Activated naive CD8-positive, alpha-beta T cell treated with anti-CD3 and anti-CD28 coated beads, Interleukin-2, amount 50 U/mL, for 16 hours (primary cell): ENCODE data around the gene PPEF1.
"Not testable (repeated sequence)": the region's sequence is repeated elsewhere in the genome, so short reads cannot be mapped to it uniquely, and the experiment has no call there.

Source experiments
- DNase-seq: peaks from one replicate; pipeline ENCODE4 v3.0.0-alpha.2; 2020; ENCODE audit warnings: low read depth, low spot score

The PPEF1 gene

DNA sequence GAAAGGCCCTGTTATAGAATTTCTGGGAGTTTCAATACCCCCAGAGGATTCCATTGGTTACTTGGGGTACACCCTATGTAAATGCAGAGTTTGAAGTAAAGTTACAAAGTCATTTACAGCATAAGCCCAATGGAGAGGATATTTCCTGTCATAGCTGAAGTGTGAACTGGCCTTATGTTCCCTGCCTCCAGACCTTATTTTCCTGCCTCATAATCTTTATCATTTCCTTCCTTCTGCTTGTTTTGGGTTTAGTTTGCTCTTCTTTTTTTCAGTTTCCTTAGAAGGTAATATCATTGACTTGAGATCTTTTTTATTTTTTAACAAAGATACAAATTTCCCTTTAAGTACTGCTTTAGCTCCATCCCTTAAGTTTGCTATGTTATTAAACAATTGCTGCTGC lies 85.4 kb downstream of the PPEF1 start:
- no peak for DNase-seq

DNA sequence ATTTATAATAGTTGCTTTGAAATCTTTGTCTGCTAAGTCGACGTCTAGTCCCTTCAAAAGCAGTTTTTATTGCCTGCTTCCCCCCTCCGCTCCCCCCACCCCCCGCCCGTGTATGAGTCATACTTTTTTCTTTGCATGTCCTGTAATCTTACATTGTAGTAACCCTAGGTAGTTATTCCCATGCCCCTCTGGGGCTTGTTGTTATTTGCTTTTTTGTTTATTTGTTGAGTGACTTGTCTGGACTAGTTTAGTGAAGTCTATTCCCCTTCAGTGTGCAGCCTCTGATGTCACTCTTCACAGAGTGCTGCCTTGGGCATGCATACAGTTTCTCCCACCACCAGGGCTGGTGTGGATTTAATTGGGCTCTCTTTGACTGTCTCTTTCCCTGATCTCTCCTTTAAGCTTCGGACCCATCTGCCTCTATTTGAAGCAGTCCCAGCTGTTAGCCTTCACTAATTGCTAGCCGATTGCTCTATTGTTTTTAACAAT lies 86.2 kb downstream of the PPEF1 start:
- no peak for DNase-seq

DNA sequence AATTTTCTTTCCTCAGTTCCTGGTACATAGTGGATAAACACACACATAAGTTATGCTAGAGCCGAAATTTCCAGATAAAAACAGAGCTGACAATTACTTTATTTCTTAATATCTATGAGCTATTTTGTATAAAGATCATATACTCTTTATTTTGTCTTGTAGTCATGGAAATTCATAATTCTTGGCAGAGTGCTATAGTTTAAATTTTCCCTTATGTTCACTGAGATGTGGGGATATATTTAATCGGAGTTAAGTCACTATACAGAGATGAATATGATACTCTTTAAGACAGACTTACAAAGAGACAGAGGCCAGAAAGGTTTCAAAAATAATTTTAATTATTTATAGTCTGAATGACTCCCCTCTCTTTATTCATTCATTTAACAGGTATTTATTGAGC lies 89.7 kb downstream of the PPEF1 start:
- no peak for DNase-seq

DNA sequence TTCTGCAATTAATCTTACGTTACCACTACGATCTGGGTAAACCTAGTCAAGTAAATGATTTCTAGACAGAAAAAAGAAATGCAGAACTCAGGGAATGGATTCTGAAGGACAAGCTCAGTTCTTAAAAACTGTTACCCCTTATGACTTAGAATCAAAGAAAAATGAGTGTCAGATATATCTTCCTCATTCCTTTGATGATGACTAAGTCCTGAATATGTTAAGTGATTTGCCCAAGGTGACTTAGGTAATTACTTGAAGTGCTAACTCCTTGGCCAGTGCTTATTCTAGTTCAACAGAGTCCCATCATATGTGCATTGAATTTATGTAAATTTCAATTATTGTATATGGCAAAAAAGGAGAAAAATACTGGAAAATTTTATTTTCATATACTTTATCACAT lies 92.5 kb downstream of the PPEF1 start:
- no peak for DNase-seq

DNA sequence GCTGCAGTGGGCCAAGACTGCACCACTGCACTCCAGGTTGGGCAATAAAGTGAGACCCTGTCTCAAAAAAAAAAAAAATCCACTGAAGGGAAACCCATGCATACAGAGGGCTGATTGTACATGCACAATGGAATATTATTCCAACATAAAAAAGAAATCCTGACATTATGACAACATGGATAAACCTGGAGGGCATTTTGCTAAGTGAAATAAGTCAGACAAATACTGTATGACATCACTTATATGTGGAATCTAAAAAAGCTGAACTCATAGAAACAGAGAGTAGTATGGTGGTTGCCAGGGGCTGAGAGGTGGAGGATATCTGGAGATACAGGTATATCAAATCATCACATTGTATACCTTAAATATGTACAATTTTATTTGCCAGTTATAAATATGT lies 102.2 kb downstream of the PPEF1 start:
- no peak for DNase-seq

DNA sequence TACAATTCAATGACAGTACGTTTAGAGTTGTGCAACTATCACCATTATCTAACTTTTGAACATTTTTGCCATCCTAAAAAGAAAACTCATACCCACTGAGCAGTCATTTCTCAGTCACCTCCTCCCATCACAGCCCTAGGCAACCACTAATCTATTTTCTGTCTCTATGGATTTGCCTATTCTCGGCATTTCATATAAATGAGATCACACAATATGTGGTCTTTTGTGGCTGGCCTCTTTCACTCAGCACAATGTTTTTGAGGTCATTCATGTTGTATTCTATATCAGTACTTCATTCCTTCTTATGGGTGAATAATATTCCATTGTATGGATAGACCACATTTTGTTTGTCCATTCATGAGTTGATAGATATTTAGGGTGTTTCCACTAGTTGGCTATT lies 103.0 kb downstream of the PPEF1 start:
- no peak for DNase-seq

DNA sequence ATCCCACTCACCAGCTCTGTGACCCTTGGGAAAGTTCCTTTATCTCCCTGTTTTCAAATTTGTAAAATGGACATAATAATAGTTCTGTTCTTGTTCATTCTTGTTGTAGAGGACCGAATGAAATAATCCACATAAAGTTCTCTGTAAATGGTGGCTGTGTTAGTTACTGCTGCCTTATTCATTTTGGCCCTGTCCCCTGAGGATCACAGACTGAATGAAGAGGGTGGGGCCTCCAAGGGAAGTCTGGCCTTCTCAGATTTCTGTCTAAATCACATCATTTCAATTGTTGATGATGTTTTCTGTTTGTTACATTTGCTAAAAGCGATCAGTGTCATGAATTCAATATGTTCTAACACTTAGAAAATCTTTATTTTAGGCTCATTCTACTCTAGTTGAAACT lies 117.9 kb downstream of the PPEF1 start:
- no peak for DNase-seq

DNA sequence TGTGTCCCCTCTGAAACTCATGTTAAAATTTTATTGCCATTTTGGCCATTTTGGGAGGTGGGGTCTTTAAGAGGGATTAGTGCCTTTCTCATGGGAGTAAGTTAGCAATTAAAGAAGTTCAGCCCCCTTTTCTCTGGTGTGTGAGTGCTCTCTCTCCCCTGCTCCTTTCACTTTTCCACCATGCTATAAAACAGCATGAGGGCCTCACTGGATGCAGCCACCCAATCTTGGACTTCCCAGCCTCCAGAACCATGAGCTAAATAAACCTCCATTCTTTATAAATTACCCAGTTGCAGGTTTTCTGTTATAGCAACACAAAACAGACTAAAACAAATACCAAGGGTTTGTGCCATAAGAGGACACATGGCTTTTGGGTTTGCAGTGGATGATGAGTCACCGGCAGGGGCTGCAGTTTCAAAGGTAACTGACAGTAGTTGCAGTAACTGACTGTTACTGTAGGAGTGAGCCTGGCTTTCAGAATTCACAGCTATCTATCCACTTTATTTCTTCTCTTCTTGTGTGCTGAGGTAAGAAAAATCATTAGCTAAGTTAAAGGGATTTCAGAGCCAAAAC lies 121.5 kb downstream of the PPEF1 start:
- DNase-seq = no peak

DNA sequence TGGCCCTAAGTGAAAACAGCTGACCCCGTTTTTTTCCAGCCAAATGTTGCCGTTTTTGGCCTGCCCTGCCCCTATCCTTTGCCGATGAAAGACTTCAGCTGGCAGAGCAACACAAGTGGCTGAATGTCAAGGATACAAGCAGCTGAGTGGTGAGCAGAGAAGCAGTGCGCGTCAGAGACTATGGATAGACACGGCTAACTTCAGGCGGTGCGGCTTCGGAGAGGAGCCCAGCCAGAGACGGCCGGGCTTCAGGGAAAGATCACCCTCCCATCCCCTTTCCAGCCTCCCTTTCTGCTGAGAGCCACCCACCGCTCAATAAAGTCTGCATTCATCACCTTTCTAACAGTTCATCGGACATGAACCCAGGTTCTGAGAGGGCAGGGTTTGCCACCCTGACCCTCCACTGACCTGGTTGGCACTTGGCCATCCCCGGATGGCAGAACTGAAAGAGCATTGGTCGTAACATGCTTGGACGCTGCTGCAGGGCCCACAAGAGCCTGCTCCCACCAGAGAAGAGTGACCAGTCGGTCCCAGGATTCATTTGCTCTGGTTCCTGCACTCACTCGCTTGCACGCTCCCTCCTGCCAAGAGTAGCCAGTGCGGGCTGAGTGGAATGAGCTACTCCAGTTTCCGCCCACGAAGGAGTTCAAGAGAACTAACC lies 125.8 kb downstream of the PPEF1 start:
- DNase-seq = no peak

DNA sequence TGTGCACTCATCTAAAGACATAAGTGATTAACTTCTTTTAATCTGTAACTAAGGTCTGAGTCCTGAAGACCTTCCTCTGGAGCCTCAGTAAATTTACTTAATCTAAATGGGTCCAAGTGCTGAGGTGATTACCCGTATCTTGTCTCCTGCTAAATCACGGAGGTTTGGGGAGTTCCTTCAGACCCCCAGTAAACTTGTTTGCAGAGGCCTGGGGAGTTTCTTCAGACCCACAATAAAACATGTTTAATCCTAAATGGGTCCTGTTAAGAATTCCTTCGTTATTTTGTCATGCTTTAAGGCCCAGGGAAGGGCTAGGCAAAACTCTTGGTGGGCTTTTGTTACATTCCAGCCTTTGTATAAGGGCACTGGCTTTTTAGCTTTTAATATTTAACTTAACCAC lies 140.5 kb downstream of the PPEF1 start:
- DNase-seq = not testable (repeated sequence)

DNA sequence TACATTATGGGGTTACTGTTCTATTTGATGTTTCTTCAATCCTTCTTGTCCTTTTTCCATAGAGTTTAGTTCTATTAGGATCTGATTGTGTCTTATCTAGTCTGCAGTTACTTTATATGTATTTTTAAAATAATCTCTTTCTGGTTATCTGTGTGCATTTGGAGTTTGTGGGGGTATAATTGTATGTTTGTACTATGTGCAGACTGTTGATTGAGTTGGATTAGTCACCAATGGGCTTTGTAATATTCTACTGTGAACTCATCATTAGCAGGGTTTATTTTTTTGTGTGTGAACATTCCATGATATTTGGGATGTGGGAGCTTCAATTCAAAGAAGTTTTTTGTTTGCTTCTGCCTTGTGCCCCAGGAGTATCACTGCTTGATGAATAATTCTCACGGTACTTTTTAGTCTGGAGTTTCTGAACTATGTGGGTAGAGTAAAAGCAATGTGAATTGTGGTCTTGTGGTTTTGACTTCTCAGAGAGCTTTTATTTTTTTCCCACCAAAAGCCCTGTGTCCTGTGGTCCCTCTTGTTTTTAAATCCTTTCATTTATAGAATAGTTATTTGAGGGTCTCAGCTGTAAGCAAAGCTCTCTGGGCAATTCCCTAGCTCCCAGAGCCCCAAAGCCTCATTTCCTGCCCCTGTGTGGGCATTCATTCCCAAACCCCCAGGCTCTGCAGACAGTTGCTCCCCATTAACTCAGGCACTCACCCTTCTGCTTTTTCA lies 148.6 kb downstream of the PPEF1 start:
- DNase-seq = no peak

DNA sequence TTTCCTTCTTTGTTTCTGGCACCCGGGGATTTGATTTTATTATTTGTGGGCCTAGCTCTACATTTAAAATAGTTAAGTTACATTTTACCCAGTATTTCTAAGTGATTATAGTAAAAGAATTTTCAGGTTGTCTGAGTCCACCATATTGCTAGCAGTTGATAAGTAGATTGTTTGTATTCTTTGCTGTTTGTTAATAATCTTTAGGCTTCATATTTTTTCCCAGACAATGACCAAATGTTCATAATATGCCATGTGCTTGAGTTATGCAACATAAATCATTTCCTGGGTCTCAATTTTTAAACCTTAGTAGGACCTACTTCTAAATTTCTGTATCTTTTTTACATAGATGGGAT lies 149.2 kb downstream of the PPEF1 start:
- DNase-seq = no peak

DNA sequence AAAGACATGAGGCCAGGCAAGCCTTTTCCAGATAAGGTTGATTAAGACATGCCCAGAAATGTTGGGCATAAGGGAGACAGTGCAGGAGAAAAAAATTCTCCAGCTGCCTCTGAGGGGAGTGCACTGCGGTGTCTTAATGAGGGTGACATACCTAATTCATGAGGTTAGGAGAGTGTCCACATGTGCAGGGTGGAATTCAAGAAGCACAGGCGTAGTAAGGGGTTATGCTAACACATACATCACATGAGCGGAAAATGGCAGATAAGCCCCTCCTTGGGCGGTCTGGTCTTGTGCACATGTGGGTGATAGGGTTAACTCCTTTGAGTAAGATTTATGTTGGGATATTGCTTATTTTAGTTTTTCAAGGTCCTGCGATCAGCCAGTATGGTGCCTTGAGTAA lies 154.1 kb downstream of the PPEF1 start:
- DNase-seq = no peak

DNA sequence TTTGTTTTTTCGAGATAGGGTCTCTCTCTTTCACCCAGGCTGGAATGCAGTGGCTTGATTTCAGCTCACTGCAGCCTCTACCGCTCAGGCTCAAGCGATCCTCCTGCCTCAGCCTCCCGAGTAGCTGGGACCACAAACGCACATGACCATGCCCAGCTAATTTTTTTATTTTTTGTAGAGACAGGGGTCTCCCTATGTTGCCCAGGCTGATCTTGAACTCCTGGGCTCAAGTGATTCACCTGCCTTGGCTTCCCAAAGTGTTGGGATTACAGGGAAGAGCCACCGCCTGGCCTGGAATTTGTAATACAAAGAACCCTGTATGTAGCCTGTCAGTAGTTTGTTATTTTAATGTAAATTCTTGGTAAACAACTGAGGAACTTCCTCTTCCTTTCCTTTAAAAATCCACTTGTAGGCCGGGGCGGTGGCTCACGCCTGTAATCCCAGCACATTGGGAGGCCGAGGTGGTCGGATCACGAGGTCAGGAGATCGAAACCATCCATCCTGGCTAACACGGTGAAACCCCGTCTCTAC lies 157.0 kb downstream of the PPEF1 start:
- no peak for DNase-seq

DNA sequence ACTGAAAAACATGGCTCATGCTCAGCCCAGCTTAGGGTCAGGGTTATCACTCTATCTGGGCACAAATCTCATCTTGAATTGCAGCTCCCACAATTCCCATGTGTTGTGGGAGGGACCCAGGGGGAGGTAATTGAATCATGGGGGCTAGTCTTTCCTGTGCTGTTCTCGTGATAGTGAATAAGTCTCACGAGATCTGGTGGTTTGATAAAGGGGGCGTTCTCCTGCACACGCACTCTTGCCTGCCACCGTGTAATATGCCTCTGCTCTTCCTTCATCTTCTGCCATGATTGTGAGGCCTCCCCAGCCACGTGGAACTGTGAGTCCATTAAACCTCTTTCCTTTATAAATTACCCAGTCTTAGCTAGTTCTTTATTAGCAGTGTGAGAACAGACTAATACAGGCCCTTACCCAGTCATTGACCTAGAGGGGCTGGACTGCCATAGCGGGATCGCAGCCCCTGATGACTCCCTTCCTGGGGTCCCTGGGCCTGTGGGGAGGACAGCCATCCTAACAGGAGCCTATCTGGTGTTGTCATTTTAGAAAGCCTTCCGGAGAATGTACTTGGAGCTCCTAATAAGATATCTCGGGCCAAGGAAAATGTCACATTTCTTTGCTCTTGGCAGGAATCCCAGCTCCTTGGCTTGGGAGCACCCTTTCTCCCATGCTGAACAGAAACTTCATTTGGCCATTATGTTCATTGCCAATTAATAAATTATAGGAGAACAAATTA lies 163.9 kb downstream of the PPEF1 start:
- no peak for DNase-seq

DNA sequence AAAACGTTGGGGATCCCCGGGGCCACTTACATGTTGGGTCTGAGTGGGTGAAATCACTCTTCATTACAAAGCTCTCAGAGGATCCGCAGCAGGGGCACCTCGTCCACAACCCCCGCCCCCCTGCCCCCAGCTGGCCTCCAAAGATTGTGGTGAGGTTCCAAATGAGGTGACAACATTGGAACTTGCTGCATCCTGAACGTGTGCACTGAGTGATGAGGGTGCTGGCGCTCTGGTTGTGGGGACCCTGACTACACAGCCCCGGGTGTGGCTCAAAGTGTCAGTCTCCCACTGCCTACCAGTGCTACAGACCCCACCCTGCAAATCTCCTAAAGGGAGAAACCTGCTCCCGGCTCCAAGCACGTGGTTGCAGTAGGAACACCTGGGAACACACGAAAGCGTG lies 164.5 kb downstream of the PPEF1 start:
- no peak for DNase-seq

DNA sequence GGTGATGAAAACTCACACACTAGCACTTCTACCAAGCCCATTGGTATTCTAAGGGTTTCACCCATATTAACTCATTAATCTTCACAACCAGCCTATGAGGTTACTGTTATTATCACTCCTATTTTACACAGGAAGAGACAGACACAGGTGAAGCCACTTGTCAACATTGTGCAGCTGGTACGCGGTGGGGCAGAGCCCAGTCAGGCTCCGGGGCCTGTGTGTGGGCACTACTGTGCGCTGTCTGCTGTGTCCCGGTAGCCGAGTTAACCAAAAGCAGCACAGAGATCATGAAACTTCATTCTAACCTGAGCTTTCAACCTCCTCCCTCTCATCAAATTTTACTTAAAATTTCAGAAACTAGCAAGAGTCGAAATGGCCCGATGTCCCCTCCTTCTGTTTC lies 165.2 kb downstream of the PPEF1 start:
- no peak for DNase-seq

DNA sequence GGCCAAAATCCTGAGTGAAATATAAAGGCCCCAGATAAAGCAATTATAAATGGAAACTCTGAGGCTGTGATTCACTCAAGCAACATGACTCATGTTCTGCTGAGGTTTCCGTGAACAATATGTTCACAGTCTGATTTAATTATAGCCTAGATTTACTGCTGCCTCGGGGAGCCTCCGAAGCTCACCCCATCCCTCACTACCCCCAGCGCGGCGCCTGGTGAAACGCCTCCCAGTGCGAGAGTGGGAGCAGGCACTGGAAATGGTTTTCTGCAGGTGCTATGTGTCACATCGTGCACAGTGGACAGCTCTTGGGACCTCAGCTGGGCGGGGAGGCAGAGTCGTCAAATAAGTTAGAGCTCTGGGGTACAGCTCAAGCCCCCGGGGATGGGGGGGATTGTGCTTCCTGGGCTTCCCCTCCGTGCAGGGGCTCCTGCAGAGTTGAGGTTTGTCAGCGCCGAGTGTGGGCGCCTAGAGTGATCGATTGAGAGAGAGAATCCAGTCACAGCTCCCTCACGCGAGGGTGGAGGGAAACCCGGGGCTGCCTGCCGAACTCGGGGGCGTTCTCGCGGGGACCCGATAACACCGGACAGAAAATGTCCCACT lies 165.8 kb downstream of the PPEF1 start:
- no peak for DNase-seq

DNA sequence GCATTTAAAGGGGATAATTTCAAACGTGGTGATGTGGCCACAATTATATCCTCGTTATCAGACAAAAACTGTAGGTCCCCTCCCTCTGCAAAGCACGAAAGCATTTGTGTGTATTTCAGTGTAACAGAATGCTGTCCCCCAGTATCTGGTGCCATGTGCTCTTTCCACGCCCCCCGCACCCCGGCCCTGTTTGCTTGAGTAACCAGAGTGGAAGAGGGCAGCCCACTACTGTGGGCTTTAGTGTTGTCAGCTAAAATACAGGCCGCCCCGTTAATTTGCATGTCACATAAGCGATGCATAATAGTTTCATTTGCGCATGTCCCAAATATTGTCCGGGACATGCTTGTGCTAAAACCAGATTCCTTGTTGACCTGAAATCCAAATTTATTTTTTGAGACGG lies 166.4 kb downstream of the PPEF1 start:
- no peak for DNase-seq

DNA sequence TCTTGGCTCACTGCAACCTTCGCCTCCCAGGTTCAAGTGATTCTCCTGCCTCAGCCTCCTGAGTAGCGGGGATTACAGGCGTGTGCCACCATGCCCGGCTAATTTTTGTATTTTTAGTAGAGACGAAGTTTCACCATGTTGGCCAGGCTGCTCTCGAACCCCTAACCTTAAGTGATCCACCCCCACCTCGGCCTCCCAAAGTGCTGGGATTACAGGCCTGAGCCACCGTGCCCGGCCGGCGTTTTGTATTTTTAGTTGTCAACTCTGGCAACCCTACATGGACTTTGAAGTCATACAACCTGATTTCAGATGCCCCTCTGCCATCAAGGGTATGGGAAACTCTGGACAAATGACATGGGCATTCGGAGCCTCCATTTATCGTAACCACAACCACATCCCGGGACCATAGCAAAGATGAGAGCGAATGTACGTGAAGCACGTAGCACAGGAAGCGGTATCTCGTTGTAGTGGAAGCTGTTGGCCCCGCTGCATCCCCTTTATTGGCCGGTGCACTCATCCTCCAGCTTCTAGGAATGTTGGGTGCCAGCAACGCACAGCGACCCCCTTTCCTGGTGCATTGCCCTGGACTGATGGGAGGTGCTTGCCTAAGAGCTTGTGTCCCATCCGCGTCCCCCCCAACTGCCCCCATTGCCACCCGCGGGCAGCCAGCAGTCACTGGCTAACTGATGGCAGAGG lies 167.3 kb downstream of the PPEF1 start:
- DNase-seq = no peak

DNA sequence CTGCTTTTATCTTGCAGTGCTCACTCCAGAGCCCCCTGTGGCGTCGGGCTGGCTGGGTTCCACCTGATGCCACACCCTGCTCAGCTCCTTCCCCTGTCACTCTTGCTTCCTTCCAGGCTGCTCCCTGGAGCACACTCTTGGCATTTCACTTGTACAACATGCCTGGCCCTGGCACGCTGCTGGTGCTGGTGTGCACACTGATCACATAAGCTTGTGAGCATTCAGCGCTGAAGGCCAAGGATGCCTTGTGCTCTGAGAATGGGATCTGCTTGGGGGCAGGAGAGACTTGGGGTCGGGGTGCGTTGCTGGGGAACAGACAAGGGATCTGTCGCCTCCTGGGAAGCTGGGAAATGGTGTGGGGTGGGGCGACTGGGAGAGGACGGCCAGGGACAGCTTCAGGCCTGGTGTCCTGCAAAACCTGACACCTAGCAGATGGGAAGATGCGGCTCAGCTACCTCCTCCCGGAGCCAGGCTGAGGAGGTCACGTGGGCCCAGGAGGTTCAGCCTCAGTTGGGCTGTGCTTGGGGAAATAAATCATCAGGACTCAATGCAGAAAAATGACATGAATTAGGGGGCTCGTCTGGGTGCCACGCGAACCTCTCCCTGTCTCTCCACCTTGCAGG lies 167.9 kb downstream of the PPEF1 start:
- DNase-seq = no peak
